Activated T-helper 1 cell treated with anti-CD3 and anti-CD28 coated beads, Interleukin-12 subunit alpha, Interleukin-12 subunit beta, Interleukin-2, Interleukin-4 antibody, amounts not matched to agents 30 ng/mL and 10 ng/mL and 1 ng/mL, durations not matched to agents 14 hours and 24 hours and 36 hours (primary cell): Measurements from ENCODE around the gene MPZL2. TPM values are rescaled to one million over a fixed set of nuclear protein-coding genes. Genes with fewer than 3 reads are reported as not detected.

Experiments
- DNase-seq: peaks from one replicate; pipeline ENCODE4 v3.0.0; 2021; ENCODE audit warnings: low spot score
- H3K27ac Mint-ChIP-seq: one replicate; pipeline ENCODE4 v1.8.0; 2021; ENCODE audit warnings: mild to moderate bottlenecking, mixed read lengths
- H3K27me3 Mint-ChIP-seq: one replicate; pipeline ENCODE4 v1.8.0; 2022; ENCODE audit warnings: mild to moderate bottlenecking, moderate library complexity, mixed read lengths; ENCODE audit not compliant: insufficient read depth
- H3K36me3 Mint-ChIP-seq: one replicate; pipeline ENCODE4 v1.8.0; 2021; ENCODE audit warnings: low read depth, mixed read lengths
- H3K4me1 Mint-ChIP-seq: one replicate; pipeline ENCODE4 v1.8.0; 2021; ENCODE audit warnings: low read depth, mixed read lengths
- H3K4me3 Mint-ChIP-seq: one replicate; pipeline ENCODE4 v1.8.0; 2021; ENCODE audit warnings: mild to moderate bottlenecking, moderate library complexity, mixed read lengths
- H3K9me3 Mint-ChIP-seq: one replicate; pipeline ENCODE4 v1.8.0; 2021; ENCODE audit warnings: mixed read lengths
- intact Hi-C: fragments of 100-400 bp; cut with micrococcal nuclease; formaldehyde crosslinking; loops from one replicate; pipeline ENCODE4 v1.15.1; 2024
- total RNA-seq: library from RNA; stranded (reverse); gene quantifications from 2 replicates; pipeline ENCODE4 v1.2.3, GENCODE V29; 2022

The MPZL2 gene
- total RNA-seq, 1 donor from 2014 or later = 13.2 TPM

- intact Hi-C loops = no loop called here
- Mint-ChIP-seq H3K4me3 (no peak overlapping the region), H3K27ac (peak overlapping the region; percentile 15), H3K36me3 (peaks cover 63% of the 10 kb centered on the region), H3K4me1 (peaks cover 52% of the 10 kb centered on the region), H3K9me3 (no peaks in the 10 kb centered on the region), H3K27me3 (no peaks in the 10 kb centered on the region)
- DNase-seq = no peak
These were observed 27.9 kb downstream of the MPZL2 start for GRCh38 chr11:118236170-118236569.

DNA sequence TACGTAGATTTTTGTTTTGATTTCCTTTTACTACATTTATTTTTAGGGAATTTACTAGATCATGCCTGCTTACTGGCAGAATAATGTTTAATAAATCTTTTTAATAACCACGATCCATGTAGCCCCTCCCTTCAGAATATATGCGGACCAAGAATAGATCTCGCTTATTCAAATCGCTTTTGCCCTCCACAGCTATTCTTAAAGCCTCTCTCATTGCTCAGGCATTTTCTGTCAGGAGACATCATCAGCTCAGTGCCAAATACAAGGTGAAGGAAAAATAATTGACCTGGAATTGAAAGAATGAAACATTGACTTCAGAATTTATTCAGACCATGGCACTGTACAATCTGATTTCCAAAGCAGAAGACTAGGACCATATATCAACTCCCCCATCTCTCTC is 29.3 kb downstream of the MPZL2 start:
- intact Hi-C loops = no loop called here
- no peak for DNase-seq
- no peak overlapping the region for H3K27ac Mint-ChIP-seq
- no peaks in the 10 kb centered on the region for H3K27me3 Mint-ChIP-seq
- no peaks in the 10 kb centered on the region for H3K9me3 Mint-ChIP-seq
- H3K4me3 Mint-ChIP-seq = no peak overlapping the region
- H3K4me1 Mint-ChIP-seq = peaks cover 38% of the 10 kb centered on the region
- peaks cover 60% of the 10 kb centered on the region for H3K36me3 Mint-ChIP-seq

GRCh38 chr11:118233850-118234249 is 30.2 kb downstream of the MPZL2 start:
- no peaks in the 10 kb centered on the region for H3K27me3 Mint-ChIP-seq
- H3K9me3 Mint-ChIP-seq = no peaks in the 10 kb centered on the region
- DNase-seq = no peak
- H3K4me3 Mint-ChIP-seq = no peak overlapping the region
- peaks cover 64% of the 10 kb centered on the region for H3K36me3 Mint-ChIP-seq
- H3K27ac Mint-ChIP-seq = peak overlapping the region; percentile 78
- H3K4me1 Mint-ChIP-seq = peaks cover 29% of the 10 kb centered on the region
- intact Hi-C loops = no loop called here

- peaks cover 25% of the 10 kb centered on the region for H3K4me1 Mint-ChIP-seq
- DNase-seq = no peak
- H3K36me3 Mint-ChIP-seq = peaks cover 62% of the 10 kb centered on the region
- peak overlapping the region; percentile 0 for H3K4me3 Mint-ChIP-seq
- H3K27ac Mint-ChIP-seq = peak overlapping the region; percentile 78
- H3K27me3 Mint-ChIP-seq = no peaks in the 10 kb centered on the region
- no peaks in the 10 kb centered on the region for H3K9me3 Mint-ChIP-seq
- intact Hi-C loops = no loop called here
These were observed 30.7 kb downstream of the MPZL2 start for GRCh38 chr11:118233377-118233776.

DNA sequence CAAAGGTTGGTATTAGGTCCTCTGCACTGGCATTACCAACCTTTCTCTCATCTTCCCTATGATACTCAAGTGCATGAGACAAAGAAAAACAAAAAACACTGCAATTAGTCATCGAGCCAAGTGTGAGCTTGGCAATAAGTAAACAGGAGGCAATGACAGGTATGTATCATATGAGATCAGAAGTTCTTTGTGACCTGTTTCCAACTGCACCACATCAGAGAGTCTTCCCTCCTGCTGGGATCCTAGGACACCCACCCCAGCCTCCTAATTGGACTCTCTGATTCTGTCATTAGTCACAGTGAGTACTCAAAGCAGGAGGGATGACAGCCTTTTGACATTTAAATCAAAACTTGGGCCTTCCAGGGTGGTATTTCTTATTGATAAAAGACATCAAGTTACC is 31.4 kb downstream of the MPZL2 start:
- H3K4me1 Mint-ChIP-seq = peaks cover 18% of the 10 kb centered on the region
- peaks cover 64% of the 10 kb centered on the region for H3K36me3 Mint-ChIP-seq
- intact Hi-C loops = loop anchor here (1.0 kb wide), 3 partner anchors 8 to 15 kb away; no protein-coding TSS in a partner anchor
- DNase-seq = no peak
- H3K27me3 Mint-ChIP-seq = no peaks in the 10 kb centered on the region
- no peaks in the 10 kb centered on the region for H3K9me3 Mint-ChIP-seq
- peak overlapping the region; percentile 78 for H3K27ac Mint-ChIP-seq
- peak overlapping the region; percentile 0 for H3K4me3 Mint-ChIP-seq

DNA sequence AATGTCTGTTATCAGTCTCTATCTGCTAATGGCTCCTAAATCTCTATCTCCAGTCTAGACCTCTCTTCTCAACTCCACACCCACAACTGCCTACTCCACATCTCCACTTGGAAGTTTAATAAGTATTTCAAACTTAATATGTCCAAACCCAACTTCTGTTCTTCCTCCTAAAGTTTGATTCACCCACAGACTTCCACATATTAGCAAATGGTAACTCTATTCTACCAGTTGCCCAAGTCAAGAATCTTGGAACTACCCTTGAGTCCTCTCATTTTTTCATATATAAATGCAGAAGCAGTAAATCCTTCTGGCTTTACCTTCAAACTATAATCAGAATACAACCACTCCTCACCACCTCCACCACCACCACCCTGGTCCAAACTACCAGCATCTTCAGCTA is 32.6 kb downstream of the MPZL2 start:
- Mint-ChIP-seq H3K4me1 (peaks cover 14% of the 10 kb centered on the region), H3K27ac (no peak overlapping the region), H3K9me3 (peaks cover 2% of the 10 kb centered on the region), H3K36me3 (peaks cover 66% of the 10 kb centered on the region), H3K27me3 (no peaks in the 10 kb centered on the region), H3K4me3 (no peak overlapping the region)
- DNase-seq = no peak
- intact Hi-C loops = no loop called here

GRCh38 chr11:118230088-118230487 is 34.0 kb downstream of the MPZL2 start:
- H3K4me1 Mint-ChIP-seq = peaks cover 9% of the 10 kb centered on the region
- no peak overlapping the region for H3K27ac Mint-ChIP-seq

DNA sequence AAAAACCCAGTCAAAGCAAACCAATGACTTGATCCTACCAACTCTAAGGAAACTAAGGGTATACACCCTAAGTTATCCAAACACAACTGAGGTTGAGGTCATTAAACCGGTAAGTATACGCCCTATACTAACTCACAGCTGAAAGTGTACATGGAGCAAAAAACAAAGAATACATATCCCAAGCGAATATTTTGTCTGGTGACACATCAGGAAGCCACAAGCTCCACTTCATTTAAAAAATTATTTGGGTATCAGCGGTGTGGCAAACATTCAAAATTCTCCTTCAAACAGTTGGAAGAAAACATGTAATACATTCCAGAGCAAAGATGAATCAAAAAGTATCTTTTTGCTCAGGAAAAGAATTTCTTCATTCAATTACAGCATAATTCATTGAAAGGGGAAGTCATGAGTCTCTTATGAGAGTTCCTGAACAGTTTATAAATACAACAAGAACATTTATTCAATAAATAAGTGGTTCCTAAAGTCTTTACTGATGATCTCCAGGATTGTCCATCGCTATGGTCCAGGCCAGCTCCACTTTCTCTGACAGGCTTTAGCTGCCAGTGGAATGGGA is 34.7 kb downstream of the MPZL2 start:
- H3K4me1 Mint-ChIP-seq = peaks cover 13% of the 10 kb centered on the region
- intact Hi-C loops = no loop called here
- no peak for DNase-seq
- H3K27me3 Mint-ChIP-seq = no peaks in the 10 kb centered on the region
- H3K27ac Mint-ChIP-seq = peak overlapping the region; percentile 83
- peak overlapping the region; percentile 51 for H3K4me3 Mint-ChIP-seq
- H3K36me3 Mint-ChIP-seq = peaks cover 63% of the 10 kb centered on the region
- peaks cover 10% of the 10 kb centered on the region for H3K9me3 Mint-ChIP-seq

More at GRCh38 chr11:118230088-118230487, 34.0 kb downstream of the MPZL2 start:
- H3K9me3 Mint-ChIP-seq = peaks cover 10% of the 10 kb centered on the region
- intact Hi-C loops = no loop called here
- DNase-seq = no peak
- peaks cover 64% of the 10 kb centered on the region for H3K36me3 Mint-ChIP-seq
- no peak overlapping the region for H3K4me3 Mint-ChIP-seq
- no peaks in the 10 kb centered on the region for H3K27me3 Mint-ChIP-seq

GRCh38 chr11:118227865-118228785 is 36.0 kb downstream of the MPZL2 start:
- no peak for DNase-seq
- Mint-ChIP-seq H3K27ac (peak overlapping the region; percentile 83), H3K4me3 (peak overlapping the region; percentile 40), H3K4me1 (peaks cover 25% of the 10 kb centered on the region), H3K36me3 (peaks cover 60% of the 10 kb centered on the region), H3K27me3 (no peaks in the 10 kb centered on the region), H3K9me3 (peaks cover 10% of the 10 kb centered on the region)
- intact Hi-C loops = no loop called here

DNA sequence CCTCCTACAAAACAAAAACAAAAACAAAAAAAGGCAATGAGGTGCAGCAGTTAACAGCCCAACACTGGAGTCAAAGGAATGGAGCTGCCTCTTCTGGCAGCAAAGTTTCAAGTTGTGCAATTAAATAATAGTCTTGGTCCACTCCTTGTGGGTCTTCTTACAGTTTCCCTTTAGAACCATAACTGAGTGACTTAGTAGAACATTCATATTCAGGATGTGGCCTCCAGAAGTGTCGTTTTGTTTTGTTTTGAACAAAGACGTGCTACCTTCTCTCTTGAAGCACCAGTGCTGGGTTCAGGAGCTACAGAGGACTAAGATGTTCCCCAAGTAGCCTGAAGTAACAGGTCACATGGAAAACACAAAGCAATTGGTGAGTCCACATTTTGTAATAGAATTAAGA is 37.3 kb downstream of the MPZL2 start:
- H3K4me3 Mint-ChIP-seq = peak overlapping the region; percentile 64
- intact Hi-C loops = no loop called here

DNA sequence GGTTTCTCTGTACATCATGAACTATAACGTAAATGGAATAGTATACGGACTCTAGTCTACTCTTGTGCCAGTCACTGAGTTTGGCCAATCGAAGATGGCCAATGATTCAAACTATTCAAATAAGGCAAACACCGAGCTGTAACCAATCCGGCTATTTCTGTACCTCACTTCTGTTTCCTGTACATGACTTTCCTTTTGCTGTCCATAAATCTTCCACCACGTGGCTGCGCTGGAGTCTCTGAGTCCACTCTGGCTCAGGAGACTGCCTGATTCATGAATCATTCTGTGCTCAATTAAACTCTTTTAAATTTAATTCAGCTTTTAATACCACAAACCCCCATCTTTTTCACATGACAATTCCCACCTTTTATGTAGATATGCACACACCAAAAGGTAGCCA is 37.8 kb downstream of the MPZL2 start:
- Mint-ChIP-seq H3K4me3 (peak overlapping the region; percentile 64), H3K36me3 (peaks cover 59% of the 10 kb centered on the region), H3K27me3 (no peaks in the 10 kb centered on the region), H3K4me1 (peaks cover 42% of the 10 kb centered on the region), H3K9me3 (peaks cover 10% of the 10 kb centered on the region), H3K27ac (peak overlapping the region; percentile 83)
- intact Hi-C loops = no loop called here
- DNase-seq = no peak

More for the DNA sequence above, 37.3 kb downstream of the MPZL2 start:
- no peak for DNase-seq
- Mint-ChIP-seq H3K27ac (peak overlapping the region; percentile 83), H3K27me3 (no peaks in the 10 kb centered on the region), H3K9me3 (peaks cover 10% of the 10 kb centered on the region), H3K4me1 (peaks cover 37% of the 10 kb centered on the region), H3K36me3 (peaks cover 59% of the 10 kb centered on the region)

GRCh38 chr11:118224511-118225188 is 39.4 kb downstream of the MPZL2 start, which contains the start of gene JAML:
Gene JAML (minus strand): TSS chr11:118225011. CDS start chr11:118214866, 10,145 bp downstream.
- Mint-ChIP-seq H3K27ac (peak within 1 kb of the TSS; percentile 98), H3K36me3 (peaks cover 59% of the 10 kb centered on the region)
- DNase-seq = peak; percentile 67

More at GRCh38 chr11:118224511-118225188, 39.4 kb downstream of the MPZL2 start, which contains the start of gene JAML:
- intact Hi-C loops = loop anchor here (1.0 to 2.0 kb wide), 7 partner anchors 7 to 222 kb away; no protein-coding TSS in a partner anchor
- Mint-ChIP-seq H3K9me3 (peaks cover 10% of the 10 kb centered on the region), H3K4me3 (peak within 1 kb of the TSS; percentile 88), H3K4me1 (peaks cover 58% of the 10 kb centered on the region), H3K27me3 (no peaks in the 10 kb centered on the region)
